Measurements from ENCODE around the gene TNPO1.

TNPO1 gene

GRCh38 chr5:72817671-72818266 lies 1.3 kb downstream of the TNPO1 start:
- DNase-seq (ENCODE audit: extremely low read depth in 1 of 2, low read depth in 1 of 2), result no peak

DNA sequence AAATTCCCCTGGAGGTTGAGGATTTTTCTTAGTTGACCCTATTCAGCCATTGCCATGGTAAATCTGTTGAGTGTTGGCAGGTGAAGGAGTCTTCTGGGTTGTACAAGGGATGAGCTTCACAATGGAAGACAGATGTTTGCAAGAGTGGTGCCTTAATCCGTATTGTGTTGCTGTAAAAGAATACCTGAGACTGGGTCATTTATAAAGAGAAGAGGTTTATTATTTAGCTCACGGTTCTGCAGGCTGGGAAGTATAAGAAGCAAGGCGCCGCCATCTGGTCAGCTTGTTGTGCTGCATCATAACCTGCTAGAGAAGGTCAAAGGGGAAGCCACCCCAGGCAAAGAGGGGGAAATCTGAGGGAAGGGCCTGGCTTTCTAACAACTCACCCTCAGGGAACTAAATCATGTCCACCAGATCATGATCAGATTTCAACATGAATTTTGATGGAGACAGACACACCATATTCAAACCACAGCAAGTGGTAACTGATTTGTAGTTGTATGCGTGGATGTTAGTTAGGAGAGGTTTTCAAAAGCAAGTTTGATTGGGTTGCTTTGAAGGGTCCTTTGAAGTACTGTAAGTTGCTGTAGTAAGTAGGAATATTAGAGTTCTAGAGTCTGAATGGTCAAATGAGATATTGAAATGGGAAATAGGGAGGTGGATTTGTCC lies 2.5 kb downstream of the TNPO1 start:
- DNase-seq (ENCODE audit: extremely low read depth in 1 of 2, low read depth in 1 of 2), result peak; percentile 6 to 25

DNA sequence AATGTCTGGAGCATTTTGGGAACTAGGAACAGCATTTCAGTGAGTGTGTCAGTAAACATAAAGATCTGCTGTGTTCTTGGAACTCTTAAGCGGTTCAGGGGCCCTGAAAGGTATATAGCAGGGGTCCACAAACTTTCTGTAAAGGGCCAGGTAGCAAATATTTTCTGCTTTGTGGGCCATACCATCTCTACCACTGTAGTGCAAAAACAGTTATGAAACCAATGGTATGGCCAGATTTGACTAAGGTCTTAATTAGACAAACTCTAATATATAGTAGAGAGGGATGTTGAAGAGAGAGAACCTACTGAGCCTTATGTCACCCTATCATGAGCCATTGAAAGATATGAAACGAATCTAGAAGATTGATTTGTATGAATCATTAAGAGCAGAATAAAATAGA lies 5.3 kb downstream of the TNPO1 start:
- no peak for DNase-seq (ENCODE audit: extremely low read depth in 1 of 2, low read depth in 1 of 2)

DNA sequence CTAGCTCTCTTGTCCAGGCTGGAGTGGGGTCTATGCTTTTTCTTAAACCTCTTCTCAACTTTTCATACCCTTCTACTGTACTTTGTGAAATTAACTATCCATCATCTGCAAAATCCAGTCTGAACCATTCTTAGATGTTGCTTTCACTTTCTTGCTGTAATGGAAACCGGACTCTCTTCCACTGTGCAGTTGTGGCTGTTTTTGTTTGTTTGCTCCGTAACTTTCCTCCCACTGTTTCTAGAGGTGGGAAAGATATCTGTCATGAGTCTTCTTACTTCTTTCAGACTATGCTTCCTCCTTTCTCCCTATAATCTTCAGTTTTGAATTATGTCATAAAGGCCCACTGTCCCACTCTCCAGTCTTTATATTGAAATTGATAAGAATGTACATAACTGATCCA lies 6.5 kb downstream of the TNPO1 start:
- no peak for DNase-seq (ENCODE audit: extremely low read depth in 1 of 2, low read depth in 1 of 2)

- DNase-seq (ENCODE audit: extremely low read depth in 1 of 2, low read depth in 1 of 2), result no peak
These were observed 13.2 kb downstream of the TNPO1 start for GRCh38 chr5:72829707-72830106.

- DNase-seq (ENCODE audit: extremely low read depth in 1 of 2, low read depth in 1 of 2), result no peak
These were observed 13.9 kb downstream of the TNPO1 start for GRCh38 chr5:72830362-72830761.

GRCh38 chr5:72831685-72832084 lies 15.2 kb downstream of the TNPO1 start:
- DNase-seq (ENCODE audit: extremely low read depth in 1 of 2, low read depth in 1 of 2), result no peak

GRCh38 chr5:72834924-72835323 lies 18.5 kb downstream of the TNPO1 start:
- DNase-seq (ENCODE audit: extremely low read depth in 1 of 2, low read depth in 1 of 2), result no peak

GRCh38 chr5:72835633-72836032 lies 19.2 kb downstream of the TNPO1 start:
- DNase-seq (ENCODE audit: extremely low read depth in 1 of 2, low read depth in 1 of 2), result no peak

- no peak for DNase-seq (ENCODE audit: extremely low read depth in 1 of 2, low read depth in 1 of 2)
These were observed 20.3 kb downstream of the TNPO1 start for GRCh38 chr5:72836810-72837209.

- DNase-seq (ENCODE audit: extremely low read depth in 1 of 2, low read depth in 1 of 2), result no peak
These were observed 21.1 kb downstream of the TNPO1 start for GRCh38 chr5:72837524-72838096.

- no peak for DNase-seq (ENCODE audit: extremely low read depth in 1 of 2, low read depth in 1 of 2)
These were observed 23.6 kb downstream of the TNPO1 start for GRCh38 chr5:72840041-72840440.

GRCh38 chr5:72841756-72842535 lies 25.5 kb downstream of the TNPO1 start:
- DNase-seq (ENCODE audit: extremely low read depth in 1 of 2, low read depth in 1 of 2), result no peak

DNA sequence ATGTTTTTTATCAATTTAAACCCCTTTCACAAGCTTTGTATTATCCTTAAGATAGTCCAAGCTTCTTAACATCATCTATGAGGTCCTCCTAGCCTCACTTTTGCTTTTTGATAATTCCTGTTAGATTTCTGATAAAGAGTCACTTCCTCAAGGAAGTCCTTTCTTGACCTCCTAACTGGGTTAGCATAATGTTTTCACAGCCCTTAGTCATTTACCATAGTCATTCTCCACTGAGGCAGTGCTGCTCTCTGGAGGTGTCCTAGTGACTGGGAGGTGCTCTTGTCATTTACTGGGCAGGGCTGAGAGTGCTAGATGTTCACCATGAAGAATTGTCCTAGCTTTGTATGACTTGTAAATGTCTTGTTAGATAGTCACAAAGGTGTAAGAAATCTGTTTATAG lies 26.4 kb downstream of the TNPO1 start:
- DNase-seq (ENCODE audit: extremely low read depth in 1 of 2, low read depth in 1 of 2), result no peak

- no peak for DNase-seq (ENCODE audit: extremely low read depth in 1 of 2, low read depth in 1 of 2)
These were observed 27.8 kb downstream of the TNPO1 start for GRCh38 chr5:72844218-72844603.

DNA sequence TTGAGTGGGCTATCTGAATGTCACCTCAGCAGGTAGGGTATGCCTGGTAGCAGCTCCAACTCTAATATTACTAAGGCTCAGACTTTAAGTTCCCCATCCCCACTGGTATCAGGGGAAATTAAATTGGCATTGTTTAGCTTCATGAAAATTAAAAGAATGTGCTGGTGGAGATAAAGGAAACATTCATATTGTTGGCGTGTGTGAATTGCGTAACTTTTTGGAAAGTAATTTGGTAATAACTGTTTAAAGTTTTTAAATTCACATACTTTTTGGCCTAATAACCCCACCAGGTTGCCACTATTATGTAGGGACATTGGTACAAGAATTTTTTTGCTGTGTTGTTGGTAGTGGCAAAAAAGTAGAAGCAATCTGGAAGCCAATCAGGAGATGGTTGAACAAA lies 29.4 kb downstream of the TNPO1 start:
- no peak for DNase-seq (ENCODE audit: extremely low read depth in 1 of 2, low read depth in 1 of 2)

DNA sequence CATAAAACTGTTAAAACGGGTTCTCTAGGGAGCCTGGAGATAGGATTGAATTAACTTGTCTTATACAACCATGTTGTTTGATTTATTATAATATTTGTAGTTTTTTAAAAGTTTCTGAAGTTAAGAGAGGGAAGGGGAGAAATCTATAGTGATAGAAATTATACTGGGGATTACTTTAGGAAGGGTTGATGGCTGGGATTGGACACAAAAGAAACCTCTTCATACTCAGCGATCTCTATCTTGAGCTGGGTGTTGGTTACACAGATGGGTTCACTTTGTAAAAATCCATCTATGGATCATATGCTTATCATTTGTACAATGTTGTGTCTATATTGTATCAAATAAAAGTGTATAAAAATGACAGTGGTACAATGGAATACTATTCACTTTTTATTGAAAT lies 30.0 kb downstream of the TNPO1 start:
- DNase-seq (ENCODE audit: extremely low read depth in 1 of 2, low read depth in 1 of 2), result no peak

- DNase-seq (ENCODE audit: extremely low read depth in 1 of 2, low read depth in 1 of 2), result no peak
These were observed 31.0 kb downstream of the TNPO1 start for GRCh38 chr5:72847439-72847838.

DNA sequence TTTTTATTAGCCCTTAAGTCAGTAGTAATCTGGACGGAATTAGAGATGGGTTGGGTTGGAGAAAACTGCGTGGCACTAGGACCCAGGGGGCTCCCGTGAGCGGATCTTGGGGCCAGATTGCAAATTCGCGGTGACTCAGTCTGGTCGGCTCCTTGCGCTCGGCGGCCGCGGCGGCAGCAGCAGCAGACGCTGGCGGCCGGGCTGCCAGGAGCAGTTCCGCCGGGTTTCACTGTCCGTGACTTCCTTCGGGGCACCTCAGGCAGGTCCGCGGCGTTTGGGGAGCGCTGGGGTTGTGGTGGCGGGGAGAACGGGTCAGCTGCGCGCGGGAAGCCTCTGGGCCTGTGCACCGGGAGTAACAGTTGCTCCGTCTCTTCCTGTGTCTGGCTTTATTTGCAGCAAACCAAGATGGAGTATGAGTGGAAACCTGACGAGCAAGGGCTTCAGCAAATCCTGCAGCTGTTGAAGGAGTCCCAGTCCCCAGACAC lies 31.6 kb downstream of the TNPO1 start:
- peak; percentile 43 to 75 for DNase-seq (ENCODE audit: extremely low read depth in 1 of 2, low read depth in 1 of 2)

GRCh38 chr5:72848474-72849428 lies 32.3 kb downstream of the TNPO1 start:
- peak in 1 of 2 donors; percentile 26 for DNase-seq (ENCODE audit: extremely low read depth in 1 of 2, low read depth in 1 of 2)

DNA sequence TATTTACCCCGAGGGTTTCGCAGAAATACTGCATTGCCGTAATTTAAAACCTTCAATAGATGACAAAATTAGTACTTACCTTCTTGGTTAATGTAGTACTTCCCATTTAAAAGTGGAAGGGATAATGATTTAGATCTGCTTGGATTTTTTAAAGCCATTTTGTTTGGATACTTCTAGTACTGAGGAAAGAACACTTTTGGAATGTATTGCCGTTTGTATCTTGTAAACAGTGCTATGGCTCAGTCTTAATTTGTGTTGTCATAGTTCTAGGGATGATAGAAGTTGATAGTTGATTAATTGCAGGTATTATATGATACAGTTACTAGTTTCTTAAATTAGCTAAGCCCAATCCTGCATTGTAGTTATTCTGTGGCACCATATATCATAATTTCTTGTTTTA lies 33.1 kb downstream of the TNPO1 start:
- no peak for DNase-seq (ENCODE audit: extremely low read depth in 1 of 2, low read depth in 1 of 2)
